GM11168 (cell line): Measurements from ENCODE around the gene DYDC1.
"Not testable (repeated sequence)": the region's sequence is repeated elsewhere in the genome, so short reads cannot be mapped to it uniquely, and the experiment has no call there.

ENCODE experiments used
- in situ Hi-C: fragments of 300-500 bp; cut with MboI; formaldehyde crosslinking; loops from one replicate; pipeline ENCODE4 v1.12.0; 2022; ENCODE audit warnings: low sequenced_read_pairs; ENCODE audit not compliant: unreplicated experiment

The DYDC1 gene

DNA sequence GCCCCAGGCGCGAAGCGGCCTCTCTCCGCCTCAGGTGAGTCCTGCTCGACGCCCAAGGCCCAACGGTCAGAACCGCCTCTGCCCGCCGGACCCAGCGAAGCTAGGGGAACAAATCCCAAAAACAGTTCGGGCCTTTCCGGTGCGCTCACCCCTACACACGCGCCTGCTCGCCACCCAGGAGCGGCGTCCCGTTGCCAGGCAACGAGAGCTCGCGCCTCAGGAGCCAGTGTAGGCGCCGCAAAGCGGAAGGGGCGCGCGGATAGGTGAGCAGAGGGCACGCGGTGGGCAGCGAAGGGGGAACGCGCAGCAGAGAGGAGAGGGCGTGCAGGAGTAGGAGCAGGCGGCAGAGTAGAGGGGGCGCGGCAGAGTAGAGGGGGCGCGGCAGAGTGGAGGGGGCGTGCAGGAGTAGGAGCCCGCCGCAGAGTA is at the start of gene DYDC1, which contains the start of gene DYDC2:
Gene DYDC1 (minus strand): TSS at position 193 of the 426 bp plus-strand sequence. CDS start 4,154 bp downstream, outside the sequence.
Gene DYDC2 (plus strand): TSS at position 219 of the 426 bp plus-strand sequence. CDS start 5,663 bp downstream, outside the sequence.
- in situ Hi-C loops: no loop called here

- in situ Hi-C loops: no loop called here
These were observed 49.6 kb upstream of the DYDC1 start for GRCh38 chr10:80406204-80406603.

DNA sequence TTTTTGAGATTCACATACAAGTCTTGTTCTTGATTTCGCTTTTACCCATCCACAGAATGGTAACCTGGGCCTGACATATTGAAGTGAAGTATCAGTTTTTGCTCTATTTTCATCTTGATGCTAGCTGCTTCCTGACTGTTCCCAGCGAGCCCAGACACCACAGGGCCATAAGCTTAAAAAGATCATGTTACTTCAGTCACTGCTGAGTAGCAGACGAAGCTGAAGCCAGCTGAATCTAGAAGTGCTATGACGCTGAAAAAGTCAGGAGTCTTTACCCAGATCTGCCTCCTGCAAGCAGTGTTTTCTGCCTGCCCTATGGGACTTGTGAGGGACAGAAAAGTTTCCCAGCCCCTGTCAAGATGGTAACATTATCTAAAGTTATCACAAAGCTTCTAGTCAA is 49.1 kb upstream of the DYDC1 start:
- in situ Hi-C loops: no loop called here

- in situ Hi-C loops: no loop called here
These were observed 48.5 kb upstream of the DYDC1 start for GRCh38 chr10:80405035-80405434.

GRCh38 chr10:80400136-80400804 is 43.7 kb upstream of the DYDC1 start:
- in situ Hi-C loops: no loop called here

GRCh38 chr10:80397014-80397413 is 40.5 kb upstream of the DYDC1 start:
- in situ Hi-C loops: no loop called here

DNA sequence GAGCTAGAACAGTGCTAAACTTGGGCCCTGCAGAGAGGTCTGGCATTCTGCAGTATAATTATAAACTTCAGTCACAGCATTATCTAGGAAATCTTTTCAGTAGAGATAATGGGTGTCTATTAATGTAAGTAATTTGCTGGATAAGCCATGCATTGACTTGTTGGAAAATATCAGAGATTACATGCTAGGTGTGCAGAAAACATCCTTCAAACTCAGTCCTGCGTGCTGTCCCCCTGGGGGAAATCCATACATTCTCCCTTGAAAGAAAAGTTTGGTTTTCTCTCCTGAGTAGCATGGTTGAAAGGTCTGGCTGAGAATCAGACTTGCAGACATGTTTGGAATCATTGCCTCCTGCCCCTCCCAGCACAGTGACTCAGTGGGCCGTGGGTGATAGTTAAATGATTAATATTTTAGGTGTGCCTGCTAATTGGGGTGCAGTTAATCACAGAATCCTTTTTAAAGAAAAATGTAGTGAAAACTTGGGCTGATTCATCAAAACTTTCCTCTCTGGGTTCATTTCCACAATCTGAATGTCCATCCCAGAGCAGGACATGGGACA is 37.9 kb upstream of the DYDC1 start:
- in situ Hi-C loops: loop anchor here (5.0 kb wide), 1 partner anchor 113 kb away; no protein-coding TSS in a partner anchor

DNA sequence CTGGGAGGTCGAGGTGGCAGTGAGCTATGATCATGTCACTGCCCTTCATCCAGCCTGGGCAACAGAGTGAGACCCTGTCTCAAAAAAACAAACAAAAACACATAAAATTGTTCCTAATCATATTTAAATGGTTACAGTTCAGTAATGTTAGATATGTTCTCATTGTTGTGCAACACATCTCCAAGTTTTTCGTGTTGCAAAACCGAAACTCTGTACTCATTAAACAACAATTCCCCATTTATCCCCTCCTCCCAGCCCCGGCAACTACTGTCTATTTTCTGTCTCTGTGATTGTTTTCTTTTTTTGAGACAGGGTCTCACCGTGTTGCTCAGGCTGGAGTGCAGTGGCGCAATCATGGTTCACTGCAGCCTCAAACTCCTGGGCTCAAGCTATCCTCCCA is 35.7 kb upstream of the DYDC1 start:
- in situ Hi-C loops: loop anchor here (5.0 kb wide), 1 partner anchor 115 kb away; no protein-coding TSS in a partner anchor

DNA sequence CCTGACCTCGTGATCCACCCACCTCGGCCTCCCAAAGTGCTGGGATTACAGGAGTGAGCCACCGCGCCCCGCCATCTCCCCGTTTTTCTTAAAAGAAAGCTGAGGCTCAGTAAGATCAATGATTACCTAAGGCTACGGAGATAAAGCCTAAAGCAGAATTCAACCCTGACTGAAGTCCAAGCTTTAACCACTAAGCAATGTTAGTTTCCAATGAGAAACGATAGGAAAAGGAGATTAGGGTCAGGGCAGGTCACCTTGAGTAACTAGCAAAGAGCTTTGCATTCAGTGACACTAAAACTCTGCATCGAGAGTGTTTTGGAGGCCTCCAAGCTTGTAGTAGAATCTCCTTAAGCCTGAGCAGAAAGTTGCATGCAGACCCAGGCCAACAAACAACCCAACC is 34.2 kb upstream of the DYDC1 start:
- in situ Hi-C loops: loop anchor here (5.0 kb wide), 1 partner anchor 117 kb away; no protein-coding TSS in a partner anchor

- in situ Hi-C loops: no loop called here
These were observed 26.4 kb upstream of the DYDC1 start for GRCh38 chr10:80382989-80383388.

GRCh38 chr10:80380185-80380584 is 23.6 kb upstream of the DYDC1 start:
- in situ Hi-C loops: no loop called here

- in situ Hi-C loops: no loop called here
These were observed 23.1 kb upstream of the DYDC1 start for GRCh38 chr10:80379701-80380100.

DNA sequence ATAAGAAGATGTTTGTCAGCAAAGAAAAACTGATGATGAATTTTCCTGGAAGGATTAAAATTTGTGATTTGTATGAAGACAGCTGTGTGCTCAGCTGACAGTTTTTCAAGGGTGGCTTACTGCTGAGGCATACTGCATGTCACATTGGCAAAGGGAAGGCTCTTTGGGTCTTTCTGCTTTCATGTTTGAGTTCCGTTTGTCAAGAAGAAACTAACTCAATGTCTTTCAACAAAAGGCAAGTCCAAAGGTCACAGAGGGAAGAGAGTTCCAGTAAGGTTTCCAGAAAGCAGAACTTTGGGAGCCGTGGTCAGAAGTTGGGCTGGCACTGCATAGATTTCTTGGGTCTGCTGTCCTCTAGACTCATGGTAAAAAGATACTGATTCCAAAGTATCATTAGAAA is 16.9 kb upstream of the DYDC1 start:
- in situ Hi-C loops: no loop called here

DNA sequence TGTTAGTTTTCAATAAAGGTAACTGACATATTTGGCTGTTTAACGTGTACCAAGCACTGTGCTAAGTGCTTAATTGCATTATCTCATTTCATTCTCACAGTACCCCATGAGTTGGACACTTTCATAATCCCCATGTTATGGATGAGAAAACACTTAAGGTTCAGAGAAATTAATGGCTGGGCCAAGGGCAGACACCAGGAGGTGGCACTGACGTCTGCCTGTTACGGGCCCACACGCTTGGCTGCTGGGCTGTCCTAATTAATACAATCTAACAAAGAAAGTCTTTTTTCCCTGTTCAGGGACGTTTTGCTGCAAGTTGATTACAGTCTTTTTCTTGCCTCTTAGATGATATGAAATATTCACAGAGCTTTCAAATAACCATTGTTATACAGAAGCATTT is 16.1 kb upstream of the DYDC1 start:
- in situ Hi-C loops: no loop called here

GRCh38 chr10:80371467-80371866 is 14.9 kb upstream of the DYDC1 start:
- in situ Hi-C loops: no loop called here

GRCh38 chr10:80365510-80365909 is 9.0 kb upstream of the DYDC1 start:
- in situ Hi-C loops: no loop called here

DNA sequence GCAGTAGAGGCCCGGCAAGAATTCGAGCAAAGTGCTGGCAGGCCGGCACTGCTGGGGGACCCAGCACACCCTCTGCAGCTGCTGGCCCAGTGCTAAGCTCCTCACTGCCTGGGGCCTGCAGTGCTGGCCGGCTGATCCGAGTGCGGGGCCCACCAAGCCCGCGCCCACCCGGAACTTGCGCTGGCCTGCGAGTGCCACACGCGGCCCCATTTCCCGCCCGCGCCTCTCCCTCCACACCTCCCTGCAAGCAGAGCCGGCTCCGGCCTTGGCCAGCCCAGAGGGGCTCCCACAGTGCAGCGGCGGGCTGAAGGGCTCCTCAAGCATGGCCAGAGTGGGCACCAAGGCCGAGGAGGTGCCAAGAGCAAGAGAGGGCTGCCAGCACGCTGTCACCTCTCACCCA is 3.1 kb upstream of the DYDC1 start:
- in situ Hi-C loops: no loop called here

- in situ Hi-C loops: not testable (repeated sequence)
These were observed 2.4 kb upstream of the DYDC1 start for GRCh38 chr10:80358925-80359324.

- in situ Hi-C loops: no loop called here
These were observed 1.2 kb upstream of the DYDC1 start for GRCh38 chr10:80357851-80358125.

- in situ Hi-C loops: no loop called here
These were observed 665 bp upstream of the DYDC1 start for GRCh38 chr10:80356989-80357850.

GRCh38 chr10:80351220-80351619 is 5.3 kb downstream of the DYDC1 start:
- in situ Hi-C loops: no loop called here
